ENCODE measurements around the gene ASH1L.
"Not testable (repeated sequence)": the region's sequence is repeated elsewhere in the genome, so short reads cannot be mapped to it uniquely, and the experiment has no call there.

DNA sequence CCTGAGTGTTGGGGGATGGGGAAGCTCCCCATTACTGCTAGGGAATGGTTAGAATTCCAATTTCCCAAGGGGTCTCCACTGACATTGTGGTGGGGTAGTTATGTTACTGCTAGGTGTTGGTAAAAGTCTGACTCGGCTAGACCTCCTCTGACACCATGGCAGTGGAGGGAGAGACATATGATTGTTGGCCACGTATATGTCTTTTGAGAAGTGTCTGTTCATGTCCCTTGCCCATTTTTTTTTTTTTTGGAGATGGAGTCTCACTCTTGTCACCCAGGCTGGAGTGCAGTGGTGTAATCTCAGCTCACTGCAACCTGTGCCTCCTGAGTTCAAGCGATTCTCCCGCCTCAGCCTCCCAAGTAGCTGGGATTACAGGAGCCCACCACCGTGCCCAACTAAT lies 176.8 kb downstream of the ASH1L start:
- TF ChIP-seq, protein P1, sequence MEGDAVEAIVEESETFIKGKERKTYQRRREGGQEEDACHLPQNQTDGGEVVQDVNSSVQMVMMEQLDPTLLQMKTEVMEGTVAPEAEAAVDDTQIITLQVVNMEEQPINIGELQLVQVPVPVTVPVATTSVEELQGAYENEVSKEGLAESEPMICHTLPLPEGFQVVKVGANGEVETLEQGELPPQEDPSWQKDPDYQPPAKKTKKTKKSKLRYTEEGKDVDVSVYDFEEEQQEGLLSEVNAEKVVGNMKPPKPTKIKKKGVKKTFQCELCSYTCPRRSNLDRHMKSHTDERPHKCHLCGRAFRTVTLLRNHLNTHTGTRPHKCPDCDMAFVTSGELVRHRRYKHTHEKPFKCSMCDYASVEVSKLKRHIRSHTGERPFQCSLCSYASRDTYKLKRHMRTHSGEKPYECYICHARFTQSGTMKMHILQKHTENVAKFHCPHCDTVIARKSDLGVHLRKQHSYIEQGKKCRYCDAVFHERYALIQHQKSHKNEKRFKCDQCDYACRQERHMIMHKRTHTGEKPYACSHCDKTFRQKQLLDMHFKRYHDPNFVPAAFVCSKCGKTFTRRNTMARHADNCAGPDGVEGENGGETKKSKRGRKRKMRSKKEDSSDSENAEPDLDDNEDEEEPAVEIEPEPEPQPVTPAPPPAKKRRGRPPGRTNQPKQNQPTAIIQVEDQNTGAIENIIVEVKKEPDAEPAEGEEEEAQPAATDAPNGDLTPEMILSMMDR (IDR thresholded peaks at IDR 0.05), result not testable (repeated sequence)
- TF ChIP-seq POLR2AphosphoS5 (IDR thresholded peaks at IDR 0.05); POLR2A (IDR thresholded peaks at IDR 0.05; ENCODE audit: low read depth): not testable (repeated sequence)
